Inflammatory macrophage (primary cell): Measurements from ENCODE around the gene CXXC1.
"Not testable (repeated sequence)": the region's sequence is repeated elsewhere in the genome, so short reads cannot be mapped to it uniquely, and the experiment has no call there.

Source experiments
- DNase-seq, 2 donors: peaks; one replicate each; pipeline ENCODE4 v3.0.0-alpha.2; 2020 to 2022

CXXC1 gene

DNA sequence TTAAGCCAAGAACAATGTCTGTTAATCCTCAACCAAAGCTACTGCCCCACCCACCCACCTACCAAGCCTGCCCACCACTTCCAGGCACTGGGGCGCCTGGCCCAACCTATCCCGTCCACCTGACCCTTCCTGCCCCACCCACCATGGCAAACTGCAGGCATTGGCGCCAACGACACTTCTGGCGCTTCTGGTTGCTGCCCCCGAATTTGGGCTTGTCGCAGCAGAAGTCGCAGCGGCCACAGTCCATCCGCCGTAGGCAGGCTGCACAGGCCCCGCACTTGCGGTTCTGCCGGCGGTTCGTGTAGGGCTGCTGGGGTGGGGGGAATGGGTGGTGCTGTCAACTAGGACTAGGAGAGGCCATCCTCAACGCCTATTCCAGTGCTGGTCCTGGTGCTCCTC, 13.4 kb downstream of the CXXC1 start:
- no peak for DNase-seq

DNA sequence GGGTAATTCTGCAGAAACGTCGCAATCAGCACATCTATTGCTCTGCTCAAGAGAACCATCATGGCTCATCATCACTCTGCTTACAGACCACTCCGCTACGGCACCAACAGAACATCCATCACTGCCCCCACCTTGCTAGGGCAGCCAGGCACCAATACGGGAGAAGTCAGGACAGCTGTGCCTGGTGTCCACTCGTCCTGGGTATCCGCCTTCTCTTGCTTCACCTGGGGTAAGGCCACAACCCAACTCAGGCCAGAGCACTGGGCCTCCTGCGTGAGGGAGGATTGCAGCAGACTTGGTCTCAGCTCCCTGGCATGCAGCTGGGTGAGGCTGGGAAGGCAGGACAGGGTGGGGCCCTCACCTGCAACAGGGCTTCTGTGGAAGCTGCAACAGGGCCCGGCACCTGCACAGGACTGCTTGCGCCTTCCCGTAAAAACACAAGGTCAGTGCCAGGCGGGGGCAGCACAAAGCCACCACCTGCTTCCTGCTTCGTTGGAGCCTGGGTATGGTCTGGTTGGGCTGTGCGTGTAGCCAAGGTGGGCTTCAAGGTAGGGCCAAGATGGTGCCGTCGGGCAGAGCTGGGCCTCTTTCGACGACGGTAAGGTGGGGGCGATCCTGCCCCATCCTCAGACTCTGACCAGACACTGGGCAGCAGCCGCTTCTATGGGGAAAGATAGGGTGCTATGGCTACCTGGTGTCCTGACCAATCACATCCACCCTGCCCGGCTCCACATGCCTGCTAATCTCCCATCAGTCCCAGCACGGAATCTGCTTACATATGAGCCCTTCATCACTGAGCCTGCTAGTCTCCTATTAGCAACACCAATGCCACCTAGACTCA, 14.1 kb downstream of the CXXC1 start:
- no peak for DNase-seq

DNA sequence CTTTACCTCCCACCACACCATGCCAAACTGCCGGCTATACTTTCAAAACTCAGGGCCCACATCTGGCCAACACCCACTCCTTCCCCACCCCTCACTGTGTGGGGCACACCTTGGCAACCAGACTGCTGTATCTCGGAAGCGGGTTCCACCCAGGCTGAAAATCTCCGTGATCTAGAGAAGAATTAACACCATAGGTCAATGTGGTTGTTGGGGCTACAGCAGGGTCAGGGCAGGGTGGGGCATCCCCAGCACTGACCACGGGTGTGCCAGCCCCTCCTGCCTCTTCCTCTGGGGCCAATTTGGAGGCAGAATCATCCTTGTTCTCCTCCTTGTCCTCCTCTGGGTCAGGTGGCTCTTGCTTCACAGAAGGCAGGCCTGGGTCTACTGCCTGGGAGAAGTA, 14.9 kb downstream of the CXXC1 start:
- DNase-seq: no peak

DNA sequence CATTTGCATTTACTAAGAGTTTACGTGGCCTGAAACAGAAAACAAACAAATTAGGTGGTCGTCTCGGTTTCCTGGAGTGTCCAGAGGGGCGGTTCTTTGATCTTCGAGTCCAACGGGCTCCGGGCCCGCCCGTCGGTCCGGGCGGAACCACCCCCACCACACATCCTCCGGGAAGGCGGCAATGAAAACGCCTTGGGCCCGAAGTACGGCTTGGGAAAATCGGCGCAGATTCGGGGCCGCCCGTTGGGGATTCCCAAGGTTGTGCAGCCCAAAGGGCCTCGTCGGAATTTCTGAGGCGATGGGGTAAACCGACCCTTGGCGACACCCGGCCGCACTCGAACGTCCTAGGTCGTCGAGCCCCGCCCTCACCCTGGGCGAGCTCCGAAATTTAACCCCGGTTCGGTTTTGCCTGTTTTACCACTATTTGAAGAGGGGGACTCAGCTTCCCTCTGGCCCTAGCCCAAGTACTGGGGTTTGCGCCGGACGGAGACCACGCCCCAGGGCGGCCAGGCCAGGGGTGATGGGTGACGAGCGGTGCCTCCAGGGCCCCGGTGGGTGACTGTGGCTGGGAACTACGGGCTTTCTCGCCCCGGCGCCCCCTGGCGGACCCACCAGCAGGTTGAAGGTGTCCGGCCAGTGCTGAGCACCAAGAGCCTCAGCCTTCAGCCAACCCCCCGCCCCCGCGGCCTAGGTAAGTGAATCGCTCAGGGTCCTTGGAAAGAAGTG, 19.3 kb downstream of the CXXC1 start:
- peak; percentile 65 to 81 for DNase-seq

DNA sequence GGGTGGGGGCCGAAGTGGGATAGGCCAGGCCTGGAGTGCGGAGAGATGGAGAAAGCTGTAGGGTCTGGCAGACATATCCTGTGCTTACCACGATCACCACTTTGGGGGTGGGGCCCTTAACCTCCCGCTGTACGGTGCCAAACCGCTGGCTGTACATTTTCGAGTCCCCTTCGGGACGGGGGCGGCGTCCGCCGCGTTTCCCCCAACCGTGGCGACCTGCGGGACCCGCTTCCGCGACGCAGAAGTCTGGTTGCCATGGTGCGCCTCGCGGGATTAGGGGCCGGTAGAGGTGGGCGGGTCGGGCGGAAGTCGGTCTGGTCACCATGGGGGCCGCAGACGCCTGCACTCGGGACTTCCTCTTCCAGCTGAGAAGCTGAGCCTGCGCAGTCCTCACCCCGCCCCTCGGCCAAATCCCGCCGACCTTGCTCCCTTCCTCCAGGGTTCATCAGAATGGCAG, 21.2 kb downstream of the CXXC1 start, which contains the start of gene CFAP53:
Gene CFAP53, minus strand, starts transcription at position 248 of the 457 bp plus-strand sequence. Its CDS starts 91 bp downstream, at position 157.
- DNase-seq: peak; percentile 90 to 95

DNA sequence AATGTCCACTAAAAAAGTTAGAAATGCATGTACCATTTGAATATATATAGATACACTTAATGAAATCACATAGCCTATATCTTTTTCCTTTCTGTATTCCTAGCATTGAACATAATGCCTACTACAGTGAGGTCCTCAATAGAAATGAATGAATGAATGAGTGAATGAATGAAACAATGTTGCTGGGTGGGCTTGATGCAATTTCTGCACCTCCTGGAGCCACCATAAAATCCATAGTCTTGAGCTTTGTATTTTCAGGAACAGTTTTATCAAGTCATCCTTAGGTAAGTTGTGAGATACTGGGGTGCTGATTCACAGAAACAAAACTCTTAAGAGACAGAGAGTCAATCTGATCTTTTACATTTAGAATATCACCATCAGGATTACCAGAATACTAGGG, 24.5 kb downstream of the CXXC1 start:
- DNase-seq: no peak

DNA sequence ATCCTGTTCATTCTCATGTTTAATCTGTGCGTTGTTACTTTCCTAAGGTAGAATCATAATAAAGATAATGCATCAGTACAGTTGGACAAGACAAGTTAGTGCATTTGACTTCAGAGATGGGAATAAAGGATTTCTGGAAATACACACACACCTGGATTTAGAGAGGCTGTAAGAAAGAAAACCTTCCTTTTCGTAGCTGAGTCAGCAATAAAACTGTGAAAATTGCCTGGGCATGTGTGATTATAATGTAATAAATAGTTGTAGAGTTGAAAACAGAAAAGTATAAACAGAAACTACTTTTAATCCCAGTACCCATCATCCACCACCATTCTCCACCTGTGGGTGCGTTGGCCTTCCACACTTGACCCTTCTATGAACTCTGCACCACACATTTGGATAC, 36.6 kb downstream of the CXXC1 start:
- DNase-seq: no peak

DNA sequence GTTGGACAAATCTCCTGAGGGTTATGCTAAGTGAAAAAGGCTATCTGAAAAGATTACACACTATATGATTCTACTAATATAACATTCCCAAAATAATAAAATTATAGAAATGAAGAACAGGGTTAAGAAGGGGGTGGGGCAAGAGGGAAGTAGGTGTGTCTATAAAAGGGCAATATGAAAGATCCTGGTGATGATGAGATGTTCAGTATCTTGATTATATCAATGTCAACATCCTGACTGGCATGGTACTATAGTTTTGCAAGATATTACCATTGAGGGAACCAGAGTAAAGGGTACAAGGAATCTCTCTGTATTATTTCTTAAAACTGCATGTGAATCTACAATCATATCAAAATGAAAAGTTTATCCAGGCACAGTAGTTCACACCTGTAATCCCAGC, 37.9 kb downstream of the CXXC1 start:
- DNase-seq: no peak

DNA sequence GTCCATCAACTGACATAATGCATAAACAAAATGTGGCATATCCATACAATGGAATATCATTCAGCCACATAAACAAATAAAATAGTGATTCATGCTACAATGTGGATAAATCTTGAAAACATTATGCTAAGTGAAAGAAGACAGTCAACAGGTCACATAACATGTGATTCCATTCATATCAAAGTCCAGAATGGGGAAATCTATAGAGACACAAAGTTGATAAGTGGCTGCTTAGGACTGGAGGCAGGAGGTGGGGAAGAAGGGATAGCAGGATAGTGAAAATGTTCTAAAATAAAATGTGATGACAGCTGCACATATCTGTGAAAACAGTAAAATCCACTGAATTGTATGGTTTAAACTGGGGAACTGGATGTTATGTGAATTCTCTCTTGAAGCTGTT, 39.9 kb downstream of the CXXC1 start:
- DNase-seq: no peak

DNA sequence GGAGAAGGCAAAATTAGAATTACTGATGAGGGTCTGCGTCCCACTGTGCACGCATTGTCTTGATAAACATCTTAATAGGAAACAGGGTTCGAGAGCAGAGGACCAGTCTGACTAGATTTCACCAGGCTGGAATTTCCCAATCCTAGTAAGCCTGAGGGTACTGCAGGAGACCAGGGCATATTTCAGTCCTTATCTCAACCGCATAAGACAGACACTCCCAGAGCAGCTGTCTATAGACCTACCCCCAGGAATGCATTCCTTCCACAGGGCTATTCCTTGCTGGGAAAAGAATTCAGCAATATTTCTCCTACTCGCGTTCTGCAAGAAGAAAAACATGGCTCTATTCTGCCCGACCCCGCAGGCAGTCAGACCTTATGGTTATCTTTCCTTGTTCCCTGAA, 45.7 kb downstream of the CXXC1 start:
- DNase-seq: not testable (repeated sequence)

DNA sequence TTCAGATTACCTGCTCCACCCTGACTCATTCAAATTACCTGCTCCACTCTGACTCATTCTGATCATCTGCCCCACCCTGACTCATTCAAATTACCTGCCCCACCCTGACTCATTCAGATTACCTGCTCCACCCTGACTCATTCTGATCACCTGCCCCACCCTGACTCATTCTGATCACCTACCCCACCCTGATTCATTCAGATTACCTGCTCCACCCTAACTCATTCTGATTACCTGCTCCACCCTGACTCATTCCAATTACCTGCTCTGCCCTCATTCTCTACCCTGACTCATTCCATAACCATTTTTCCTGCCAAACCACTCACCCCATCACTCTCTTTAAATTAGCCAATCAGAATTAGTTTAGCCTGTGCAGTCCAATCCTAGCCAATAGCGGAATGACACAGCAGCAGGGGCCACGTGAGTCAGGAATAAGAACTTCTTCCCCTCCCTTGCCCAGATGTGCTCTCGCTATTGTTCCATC, 47.4 kb downstream of the CXXC1 start:
- no peak for DNase-seq

DNA sequence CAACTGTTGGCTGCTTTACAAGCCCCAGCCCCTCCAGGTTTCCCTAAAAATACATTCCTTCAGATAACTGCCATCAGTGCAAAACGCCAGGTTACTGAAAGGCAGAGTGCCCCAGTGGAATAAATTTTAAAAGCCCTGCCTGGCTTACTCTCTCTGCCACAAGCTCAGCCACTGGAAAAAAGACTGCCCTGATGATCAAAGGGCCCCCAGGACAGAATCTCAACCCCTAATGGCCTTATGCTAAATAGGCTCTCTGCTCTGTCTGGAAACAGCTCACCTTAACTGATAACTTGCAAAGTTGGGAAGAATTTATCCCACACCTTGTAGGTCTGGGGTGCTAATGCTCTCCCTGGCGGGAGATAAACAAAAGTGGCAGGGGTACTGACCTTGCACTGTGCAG, 55.1 kb downstream of the CXXC1 start:
- no peak for DNase-seq
